Coronary artery (tissue), 2 donors: ENCODE measurements around the gene SLC27A2.
"Not testable (repeated sequence)": the region's sequence is repeated elsewhere in the genome, so short reads cannot be mapped to it uniquely, and the experiment has no call there.

Experiments used
- DNase-seq: peaks from one replicate; pipeline ENCODE4 v3.0.0-alpha.2; 2017; ENCODE audit warnings: low spot score
- H3K27ac ChIP-seq, 2 donors: fragments of 200-600 bp; sonication (generic); one replicate each; pipeline ENCODE4 v1.5.1; 2016 to 2019
- H3K4me3 ChIP-seq: fragments of 200-600 bp; sonication (generic); 2 replicates; pipeline ENCODE4 v1.5.1; 2016; ENCODE audit warnings: mild to moderate bottlenecking, moderate library complexity
- TF ChIP-seq, protein P1 (sequence below): fragments of 200-600 bp; sonication (generic); IDR thresholded peaks from one replicate; pipeline ENCODE4 v1.5.1; 2019; ENCODE audit warnings: antibody characterized with exemption

The SLC27A2 gene

DNA sequence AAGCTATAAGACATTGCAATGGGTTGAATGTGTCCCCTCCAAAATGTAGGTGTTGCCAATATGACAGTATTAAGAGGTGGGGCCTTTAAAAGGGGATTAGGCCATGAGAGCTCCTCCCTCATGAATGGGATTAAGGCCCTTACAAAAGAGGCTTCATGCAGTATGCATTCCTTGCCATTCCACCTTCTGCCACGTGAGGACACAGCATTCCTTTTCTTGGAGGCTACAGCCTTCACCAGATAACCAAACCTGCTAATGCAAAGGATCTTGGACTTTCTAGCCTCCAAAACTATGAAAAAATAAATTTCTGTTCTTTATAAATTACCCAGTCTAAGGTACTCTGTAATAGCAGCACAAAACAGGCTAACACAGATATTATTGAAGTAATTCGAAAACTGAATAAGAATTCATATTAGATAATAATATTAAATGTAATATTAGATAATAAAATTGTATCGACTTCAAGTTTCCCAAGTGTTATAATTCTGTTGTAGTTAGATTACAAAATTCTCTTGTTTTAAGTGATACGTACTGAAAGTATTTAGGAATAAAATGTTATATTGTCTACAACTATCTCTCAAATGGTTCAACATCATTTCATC is 33.5 kb upstream of the SLC27A2 start:
- H3K4me3 ChIP-seq = no peak overlapping the region
- DNase-seq = no peak
- TF ChIP-seq, protein P1, sequence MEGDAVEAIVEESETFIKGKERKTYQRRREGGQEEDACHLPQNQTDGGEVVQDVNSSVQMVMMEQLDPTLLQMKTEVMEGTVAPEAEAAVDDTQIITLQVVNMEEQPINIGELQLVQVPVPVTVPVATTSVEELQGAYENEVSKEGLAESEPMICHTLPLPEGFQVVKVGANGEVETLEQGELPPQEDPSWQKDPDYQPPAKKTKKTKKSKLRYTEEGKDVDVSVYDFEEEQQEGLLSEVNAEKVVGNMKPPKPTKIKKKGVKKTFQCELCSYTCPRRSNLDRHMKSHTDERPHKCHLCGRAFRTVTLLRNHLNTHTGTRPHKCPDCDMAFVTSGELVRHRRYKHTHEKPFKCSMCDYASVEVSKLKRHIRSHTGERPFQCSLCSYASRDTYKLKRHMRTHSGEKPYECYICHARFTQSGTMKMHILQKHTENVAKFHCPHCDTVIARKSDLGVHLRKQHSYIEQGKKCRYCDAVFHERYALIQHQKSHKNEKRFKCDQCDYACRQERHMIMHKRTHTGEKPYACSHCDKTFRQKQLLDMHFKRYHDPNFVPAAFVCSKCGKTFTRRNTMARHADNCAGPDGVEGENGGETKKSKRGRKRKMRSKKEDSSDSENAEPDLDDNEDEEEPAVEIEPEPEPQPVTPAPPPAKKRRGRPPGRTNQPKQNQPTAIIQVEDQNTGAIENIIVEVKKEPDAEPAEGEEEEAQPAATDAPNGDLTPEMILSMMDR = no peak
- H3K27ac ChIP-seq = no peak overlapping the region

- no peak for DNase-seq
- H3K4me3 ChIP-seq = no peak overlapping the region
- no peak overlapping the region for H3K27ac ChIP-seq
- TF ChIP-seq, protein P1 = no peak
These were observed 32.9 kb upstream of the SLC27A2 start for GRCh38 chr15:50149090-50149489.

DNA sequence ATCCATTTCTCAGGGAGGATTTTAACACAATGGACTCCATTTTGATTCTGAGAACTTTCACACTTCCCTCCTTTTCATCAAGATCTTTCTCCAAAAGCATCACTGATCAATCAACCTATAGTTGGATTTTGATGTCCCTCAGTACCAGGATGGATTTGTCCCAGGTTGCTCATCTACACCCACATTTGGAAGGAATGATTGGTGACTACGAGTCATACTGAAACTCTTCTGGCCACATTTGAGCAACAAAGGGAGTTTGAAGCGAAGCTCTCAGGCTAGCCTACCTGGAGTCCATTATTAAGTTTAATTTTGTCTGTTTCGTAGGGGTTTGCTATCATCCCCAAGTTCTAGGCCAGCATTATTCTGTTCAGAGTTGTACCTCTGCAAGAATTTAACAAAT is 31.6 kb upstream of the SLC27A2 start:
- TF ChIP-seq, protein P1 = no peak
- Histone ChIP-seq H3K4me3 (no peak overlapping the region), H3K27ac (no peak overlapping the region)
- DNase-seq = no peak

DNA sequence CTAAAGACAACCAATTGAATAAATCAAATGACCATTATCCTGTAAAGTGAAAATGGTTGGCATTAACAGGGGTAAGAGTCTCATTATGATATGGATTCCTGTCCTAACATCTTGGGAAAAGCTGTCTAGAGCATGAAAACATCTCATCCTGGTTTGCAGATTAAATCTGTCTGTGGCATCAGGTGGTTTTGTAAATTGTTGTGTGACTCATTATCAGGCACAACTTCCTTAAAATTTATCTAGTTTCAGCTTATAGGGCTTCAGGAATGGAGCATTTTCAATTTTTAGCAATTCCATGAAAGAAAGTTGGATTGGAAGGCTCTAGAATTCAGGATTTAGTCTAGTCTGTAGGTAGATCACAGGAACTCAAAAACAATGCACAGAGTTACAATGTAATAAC is 31.1 kb upstream of the SLC27A2 start:
- no peak overlapping the region for H3K27ac ChIP-seq
- H3K4me3 ChIP-seq = no peak overlapping the region
- DNase-seq = no peak
- TF ChIP-seq, protein P1 = no peak

DNA sequence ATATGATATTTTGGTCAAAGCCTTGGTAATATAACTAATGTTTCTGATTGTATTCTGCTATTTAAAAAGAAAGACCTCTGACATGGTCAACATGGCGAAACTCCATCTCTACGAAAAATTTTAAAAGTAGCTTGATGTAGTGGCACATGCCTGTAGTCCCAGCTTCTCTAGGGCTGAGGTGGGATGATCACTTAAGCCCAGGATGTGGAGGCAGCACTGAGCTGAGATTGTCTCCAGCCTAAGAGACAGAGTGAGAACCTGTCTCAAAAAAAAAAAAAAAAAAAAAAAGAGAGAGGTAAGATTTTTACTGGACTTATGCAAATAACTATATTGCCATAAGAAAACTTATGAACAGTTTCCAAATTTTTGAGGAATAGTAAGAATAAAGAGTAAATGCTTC is 30.5 kb upstream of the SLC27A2 start:
- DNase-seq = no peak
- TF ChIP-seq, protein P1 = no peak
- Histone ChIP-seq H3K27ac (no peak overlapping the region), H3K4me3 (no peak overlapping the region)

GRCh38 chr15:50158236-50158635 is 23.8 kb upstream of the SLC27A2 start:
- DNase-seq, H3K4me3 ChIP-seq, H3K27ac ChIP-seq: not testable (repeated sequence)

DNA sequence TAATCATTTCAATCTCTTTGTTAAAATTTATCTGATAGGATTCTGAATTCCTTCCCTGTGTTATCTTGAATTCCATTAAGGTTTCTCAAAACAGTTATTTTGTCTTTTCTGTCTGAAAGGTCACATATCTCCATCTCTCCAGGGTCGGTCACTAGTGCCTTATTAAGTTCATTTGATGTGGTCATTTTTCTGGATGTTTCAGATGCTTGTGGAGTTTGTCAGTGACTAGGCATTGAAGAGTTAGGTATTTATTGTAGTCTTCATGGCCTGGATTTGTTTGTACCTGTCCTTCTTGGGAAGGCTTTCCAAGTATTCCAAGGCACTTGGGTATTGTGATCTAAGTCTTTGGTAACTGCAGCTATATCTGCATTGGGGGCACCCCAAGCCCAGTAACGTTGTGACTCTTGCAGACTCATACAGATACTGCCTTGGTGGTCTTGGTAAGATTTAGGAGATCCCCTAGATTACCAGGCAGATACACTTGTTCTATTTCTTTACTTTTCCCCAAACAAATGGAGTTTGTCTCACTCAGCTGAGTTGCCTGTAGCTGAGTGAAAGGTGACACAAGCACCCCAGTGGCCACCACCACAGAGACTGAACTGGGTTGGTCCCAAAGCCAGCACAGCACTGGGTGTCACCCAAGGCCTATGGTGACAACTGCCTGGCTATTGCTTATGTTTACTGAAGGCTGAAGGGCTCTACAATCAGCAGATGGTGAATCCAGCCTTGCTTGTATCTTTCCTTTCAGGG is 18.9 kb upstream of the SLC27A2 start:
- no peak overlapping the region for H3K27ac ChIP-seq
- DNase-seq = no peak
- TF ChIP-seq, protein P1 = no peak
- H3K4me3 ChIP-seq = no peak overlapping the region
